ENCODE results near the gene CKB.

DNA sequence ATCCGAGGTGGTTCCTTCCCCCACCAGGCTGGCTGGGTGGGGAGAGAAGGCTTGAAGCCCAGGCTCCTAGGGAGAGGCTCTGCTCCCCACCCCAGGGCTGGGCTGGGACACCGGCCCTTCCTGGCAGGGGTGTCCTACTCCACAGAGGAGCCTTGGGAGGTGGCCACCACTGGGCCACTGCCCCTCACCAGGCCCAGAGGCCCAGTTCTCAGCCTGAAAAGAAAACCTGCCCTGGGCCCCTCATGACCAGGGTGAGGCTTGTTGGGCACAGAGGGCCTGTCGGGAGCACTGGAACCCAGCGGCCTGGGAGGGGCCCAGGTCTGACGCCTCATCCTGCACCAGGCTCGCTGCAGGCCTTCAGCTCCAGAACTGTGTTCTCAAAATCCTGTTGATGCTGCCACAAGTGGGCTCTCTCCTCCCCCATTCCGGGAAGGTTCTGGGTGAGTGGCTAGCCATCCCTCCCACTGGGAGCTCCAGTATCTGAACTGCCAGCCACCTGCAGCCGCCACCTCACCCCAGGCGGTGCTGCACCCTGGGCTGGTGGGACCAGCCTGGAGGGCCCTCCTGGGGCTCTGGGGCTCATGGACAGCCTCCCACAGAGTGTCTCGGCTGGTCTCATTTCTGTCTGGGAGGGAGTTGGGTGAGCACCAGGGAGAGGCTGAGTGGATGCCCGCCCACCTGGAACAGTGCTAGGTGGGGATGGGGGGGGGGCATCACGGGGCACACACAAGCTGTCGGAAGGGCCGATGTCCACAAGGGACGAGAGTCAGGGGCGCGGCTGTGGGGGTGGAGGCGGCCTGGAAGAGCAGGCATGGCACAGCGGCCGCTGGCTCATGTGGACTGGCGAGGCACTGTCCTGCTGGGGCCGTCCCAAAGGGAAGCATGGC, 28.1 kb upstream of the CKB start:
- TF ChIP-seq CTCF (IDR thresholded peaks at IDR 0.05; ENCODE audit: insufficient read depth, low read length, poor library complexity, severe bottlenecking) (no peak), EZH2phosphoT487 (conservative IDR thresholded peaks at IDR 0.05; ENCODE audit: low read length) (no peak)

All from SU-DHL-6 (cell line).